HEK293 (cell line): ENCODE data around the gene ZNF710.

Source experiments
- CTCF ChIA-PET: fragments of 350-600 bp; formaldehyde crosslinking; extraction: SDS; loops from one replicate; lab custom pipeline; 2021; ENCODE audit warnings: antibody characterized with exemption; lab: Yijun Ruan, JAX
- POLR2A ChIA-PET: fragments of 300-600 bp; formaldehyde crosslinking; extraction: SDS; loops from one replicate; lab custom pipeline; 2020; ENCODE audit warnings: antibody characterized with exemption, inconsistent platforms; lab: Yijun Ruan, JAX
- H3K27ac ChIP-seq: fragments of 200-500 bp; sonication (Bioruptor generic); 2 replicates; pipeline ENCODE4 v1.5.1; 2014; ENCODE audit warnings: low read depth, low read length, control low read depth, inconsistent platforms; ENCODE audit errors: extremely low read depth
- H3K36me3 ChIP-seq, 2 experiments: fragments of 200-500 bp in 1 of 2; sonication (Bioruptor generic) in 1 of 2; 1 replicate in 1 of 2; 2 replicates in 1 of 2; pipeline ENCODE4 v1.5.1; 2014 to 2017; ENCODE audit warnings: inconsistent platforms in 2 of 2, low read length in 2 of 2; ENCODE audit not compliant: control insufficient read depth in 2 of 2, insufficient read depth in 1 of 2
- H3K4me1 ChIP-seq: fragments of 200-500 bp; sonication (Bioruptor generic); 2 replicates; pipeline ENCODE4 v1.5.1; 2014; ENCODE audit warnings: mild to moderate bottlenecking, low read length, inconsistent platforms; ENCODE audit not compliant: control insufficient read depth, insufficient read depth
- H3K4me3 ChIP-seq: 2 replicates; pipeline ENCODE4 v1.5.1; 2011; ENCODE audit warnings: low read depth, mild to moderate bottlenecking, control low read depth, low read length, moderate library complexity
- H3K9me3 ChIP-seq: fragments of 200-500 bp; sonication (Bioruptor generic); 2 replicates; pipeline ENCODE4 v1.5.1; 2014; ENCODE audit warnings: low read depth, low read length, inconsistent platforms; ENCODE audit not compliant: control insufficient read depth, insufficient read depth
- EGR2 ChIP-seq: fragments of 450-650 bp; formaldehyde crosslinking; IDR thresholded peaks from 2 replicates; pipeline ENCODE4 v1.5.1; 2016; ENCODE audit warnings: low read depth, missing biosample characterization, missing genetic modification characterization
- GLIS2 ChIP-seq: fragments of 450-650 bp; formaldehyde crosslinking; IDR thresholded peaks from 2 replicates; pipeline ENCODE4 v1.5.1; 2016; ENCODE audit warnings: missing biosample characterization, missing genetic modification characterization
- KLF10 ChIP-seq: fragments of 450-650 bp; IDR thresholded peaks from 2 replicates; pipeline ENCODE4 v1.5.1; 2018; ENCODE audit warnings: missing biosample characterization, mild to moderate bottlenecking, missing genetic modification characterization
- KLF9 ChIP-seq: fragments of 450-650 bp; formaldehyde crosslinking; IDR thresholded peaks from 2 replicates; pipeline ENCODE4 v1.5.1; 2016; ENCODE audit warnings: missing biosample characterization, missing genetic modification characterization, low read depth
- ZBTB8A ChIP-seq: fragments of 450-650 bp; formaldehyde crosslinking; IDR thresholded peaks from 2 replicates; pipeline ENCODE4 v1.5.1; 2016; ENCODE audit warnings: missing biosample characterization, missing genetic modification characterization
- ZEB2 ChIP-seq: fragments of 450-650 bp; formaldehyde crosslinking; IDR thresholded peaks from 2 replicates; pipeline ENCODE4 v1.5.1; 2016; ENCODE audit warnings: missing biosample characterization, missing genetic modification characterization
- ZFP37 ChIP-seq: fragments of 450-650 bp; formaldehyde crosslinking; IDR thresholded peaks from 2 replicates; pipeline ENCODE4 v1.5.1; 2016; ENCODE audit warnings: missing biosample characterization, missing genetic modification characterization
- ZIC2 ChIP-seq: fragments of 450-650 bp; formaldehyde crosslinking; IDR thresholded peaks from 2 replicates; pipeline ENCODE4 v1.5.1; 2016; ENCODE audit warnings: missing biosample characterization, missing genetic modification characterization
- ZNF138 ChIP-seq: fragments of 450-650 bp; formaldehyde crosslinking; IDR thresholded peaks from 2 replicates; pipeline ENCODE4 v1.5.1; 2016; ENCODE audit warnings: missing biosample characterization, missing genetic modification characterization, borderline replicate concordance
- ZNF146 ChIP-seq: fragments of 450-650 bp; formaldehyde crosslinking; IDR thresholded peaks from 2 replicates; pipeline ENCODE4 v1.5.1; 2016; ENCODE audit warnings: missing biosample characterization, missing genetic modification characterization
- ZNF155 ChIP-seq: fragments of 450-650 bp; formaldehyde crosslinking; IDR thresholded peaks from 2 replicates; pipeline ENCODE4 v1.5.1; 2016; ENCODE audit warnings: missing biosample characterization, missing genetic modification characterization
- ZNF174 ChIP-seq: fragments of 450-650 bp; formaldehyde crosslinking; IDR thresholded peaks from 2 replicates; pipeline ENCODE4 v1.5.0; 2017; ENCODE audit warnings: missing biosample characterization, mild to moderate bottlenecking, missing genetic modification characterization
- ZNF175 ChIP-seq: fragments of 450-650 bp; formaldehyde crosslinking; IDR thresholded peaks from 2 replicates; pipeline ENCODE4 v1.5.1; 2016; ENCODE audit warnings: missing biosample characterization, missing genetic modification characterization
- ZNF221 ChIP-seq: fragments of 450-650 bp; formaldehyde crosslinking; IDR thresholded peaks from 2 replicates; pipeline ENCODE4 v1.5.1; 2017; ENCODE audit warnings: missing biosample characterization, missing genetic modification characterization, borderline replicate concordance
- ZNF239 ChIP-seq: fragments of 450-650 bp; formaldehyde crosslinking; IDR thresholded peaks from 2 replicates; pipeline ENCODE4 v1.5.1; 2016; ENCODE audit warnings: missing biosample characterization, missing genetic modification characterization
- ZNF366 ChIP-seq: fragments of 450-650 bp; formaldehyde crosslinking; conservative IDR thresholded peaks from 2 replicates; pipeline ENCODE4 v1.5.1; 2016; ENCODE audit warnings: missing biosample characterization, missing genetic modification characterization
- ZNF510 ChIP-seq: fragments of 450-650 bp; formaldehyde crosslinking; IDR thresholded peaks from 2 replicates; pipeline ENCODE4 v1.5.1; 2018; ENCODE audit warnings: mild to moderate bottlenecking, missing genetic modification characterization, missing biosample characterization; ENCODE audit not compliant: insufficient replicate concordance
- ZNF548 ChIP-seq: fragments of 450-650 bp; formaldehyde crosslinking; IDR thresholded peaks from 2 replicates; pipeline ENCODE4 v1.5.1; 2016; ENCODE audit warnings: missing biosample characterization, missing genetic modification characterization
- ZNF561 ChIP-seq: fragments of 450-650 bp; IDR thresholded peaks from 2 replicates; pipeline ENCODE4 v1.5.1; 2018; ENCODE audit warnings: missing biosample characterization, missing genetic modification characterization, borderline replicate concordance
- ZNF670 ChIP-seq: fragments of 450-650 bp; formaldehyde crosslinking; IDR thresholded peaks from 2 replicates; pipeline ENCODE4 v1.5.1; 2016; ENCODE audit warnings: missing biosample characterization, missing genetic modification characterization, low read depth
- TF ChIP-seq, protein P1 (sequence below): fragments of 450-650 bp; formaldehyde crosslinking; IDR thresholded peaks from 2 replicates; pipeline ENCODE4 v1.5.1; 2016; ENCODE audit warnings: missing biosample characterization, missing genetic modification characterization, low read depth
- TF ChIP-seq, protein P2 (sequence below): fragments of 450-650 bp; formaldehyde crosslinking; IDR thresholded peaks from 2 replicates; pipeline ENCODE4 v1.5.1; 2017; ENCODE audit warnings: missing biosample characterization, missing genetic modification characterization
- TF ChIP-seq, protein P3 (sequence below): fragments of 450-650 bp; formaldehyde crosslinking; IDR thresholded peaks from 2 replicates; pipeline ENCODE4 v1.5.1; 2016; ENCODE audit warnings: missing biosample characterization, missing genetic modification characterization
- TF ChIP-seq, protein P4 (sequence below): fragments of 450-650 bp; formaldehyde crosslinking; IDR thresholded peaks from 2 replicates; pipeline ENCODE4 v1.5.1; 2017; ENCODE audit warnings: missing biosample characterization, missing genetic modification characterization
- TF ChIP-seq, protein P5 (sequence below): fragments of 450-650 bp; formaldehyde crosslinking; IDR thresholded peaks from 2 replicates; pipeline ENCODE4 v1.5.1; 2016; ENCODE audit warnings: missing biosample characterization, missing genetic modification characterization

ZNF710 gene

DNA sequence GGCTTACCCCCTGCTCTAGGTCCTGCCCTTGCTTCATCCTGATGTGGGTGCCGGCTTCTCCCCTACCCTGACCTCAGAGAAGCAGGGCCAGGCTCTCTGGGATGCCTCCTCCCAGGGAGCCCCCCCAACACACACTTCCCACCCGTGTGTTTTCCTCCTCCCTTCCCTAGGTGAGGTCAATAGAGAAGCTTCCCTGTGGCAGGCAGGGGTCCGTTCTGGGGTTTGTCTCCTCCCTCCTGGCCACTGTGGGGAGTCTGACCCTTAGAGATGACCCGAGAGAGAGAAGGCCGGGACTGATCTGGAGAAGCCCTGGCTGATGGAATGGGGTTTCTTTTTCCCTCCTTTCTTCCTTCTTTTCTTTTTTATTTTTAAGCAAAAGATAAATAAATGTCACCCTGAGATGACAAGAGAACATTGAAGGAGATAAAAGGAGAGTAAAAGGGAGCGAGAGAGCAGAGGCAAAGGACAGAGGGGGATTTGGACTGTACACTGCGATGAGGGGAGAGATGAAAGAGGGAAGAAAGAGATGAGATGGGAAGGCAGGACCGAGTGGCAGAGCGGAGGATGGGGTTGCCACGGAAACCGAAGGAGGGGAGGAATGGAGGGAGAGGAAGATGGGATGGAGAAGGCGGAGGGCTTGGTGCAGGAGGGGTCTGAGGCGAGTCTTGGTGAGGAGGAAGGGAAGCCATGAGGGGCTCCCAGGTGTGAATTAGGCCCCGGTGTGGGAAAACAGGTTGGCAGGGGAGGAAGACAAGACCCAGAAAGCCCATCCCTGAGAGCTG lies 52.8 kb downstream of the ZNF710 start:
- no peaks in the 10 kb centered on the region for H3K36me3 ChIP-seq
- CTCF ChIA-PET = interaction anchor here (3.2 kb wide), 1 partner anchor 17 kb away, joined by 17 read pairs; no protein-coding TSS in a partner anchor
- H3K4me1 ChIP-seq = peaks cover 9% of the 10 kb centered on the region
- H3K9me3 ChIP-seq = no peaks in the 10 kb centered on the region
- no peak overlapping the region for H3K27ac ChIP-seq
- TF ChIP-seq ZEB2 (tag by site-specific recombination) (no peak), KLF9 (tag by site-specific recombination) (no peak), ZNF239 (tag by site-specific recombination) (no peak), ZNF155 (no peak), ZNF548 (tag by site-specific recombination) (no peak), ZFP37 (tag by site-specific recombination) (no peak), KLF10 (no peak), ZBTB8A (tag by site-specific recombination) (no peak), ZNF366 (peak; percentile 86), GLIS2 (tag by site-specific recombination) (0 out of 2 replicates have a peak, but pooled peaks have one; percentile 25), ZIC2 (peak; percentile 62), ZNF510 (tag by site-specific recombination) (no peak), EGR2 (no peak), ZNF221 (tag by site-specific recombination) (no peak), ZNF146 (no peak), ZNF138 (no peak), ZNF561 (tag by site-specific recombination) (no peak), ZNF670 (no peak), ZNF174 (tag by site-specific recombination) (no peak), ZNF175 (tag by site-specific recombination) (no peak)
- TF ChIP-seq, protein P1, sequence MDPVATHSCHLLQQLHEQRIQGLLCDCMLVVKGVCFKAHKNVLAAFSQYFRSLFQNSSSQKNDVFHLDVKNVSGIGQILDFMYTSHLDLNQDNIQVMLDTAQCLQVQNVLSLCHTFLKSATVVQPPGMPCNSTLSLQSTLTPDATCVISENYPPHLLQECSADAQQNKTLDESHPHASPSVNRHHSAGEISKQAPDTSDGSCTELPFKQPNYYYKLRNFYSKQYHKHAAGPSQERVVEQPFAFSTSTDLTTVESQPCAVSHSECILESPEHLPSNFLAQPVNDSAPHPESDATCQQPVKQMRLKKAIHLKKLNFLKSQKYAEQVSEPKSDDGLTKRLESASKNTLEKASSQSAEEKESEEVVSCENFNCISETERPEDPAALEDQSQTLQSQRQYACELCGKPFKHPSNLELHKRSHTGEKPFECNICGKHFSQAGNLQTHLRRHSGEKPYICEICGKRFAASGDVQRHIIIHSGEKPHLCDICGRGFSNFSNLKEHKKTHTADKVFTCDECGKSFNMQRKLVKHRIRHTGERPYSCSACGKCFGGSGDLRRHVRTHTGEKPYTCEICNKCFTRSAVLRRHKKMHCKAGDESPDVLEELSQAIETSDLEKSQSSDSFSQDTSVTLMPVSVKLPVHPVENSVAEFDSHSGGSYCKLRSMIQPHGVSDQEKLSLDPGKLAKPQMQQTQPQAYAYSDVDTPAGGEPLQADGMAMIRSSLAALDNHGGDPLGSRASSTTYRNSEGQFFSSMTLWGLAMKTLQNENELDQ (tag by site-specific recombination) = no peak
- TF ChIP-seq, protein P2, sequence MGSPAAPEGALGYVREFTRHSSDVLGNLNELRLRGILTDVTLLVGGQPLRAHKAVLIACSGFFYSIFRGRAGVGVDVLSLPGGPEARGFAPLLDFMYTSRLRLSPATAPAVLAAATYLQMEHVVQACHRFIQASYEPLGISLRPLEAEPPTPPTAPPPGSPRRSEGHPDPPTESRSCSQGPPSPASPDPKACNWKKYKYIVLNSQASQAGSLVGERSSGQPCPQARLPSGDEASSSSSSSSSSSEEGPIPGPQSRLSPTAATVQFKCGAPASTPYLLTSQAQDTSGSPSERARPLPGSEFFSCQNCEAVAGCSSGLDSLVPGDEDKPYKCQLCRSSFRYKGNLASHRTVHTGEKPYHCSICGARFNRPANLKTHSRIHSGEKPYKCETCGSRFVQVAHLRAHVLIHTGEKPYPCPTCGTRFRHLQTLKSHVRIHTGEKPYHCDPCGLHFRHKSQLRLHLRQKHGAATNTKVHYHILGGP (tag by site-specific recombination) = no peak
- TF ChIP-seq, protein P3, sequence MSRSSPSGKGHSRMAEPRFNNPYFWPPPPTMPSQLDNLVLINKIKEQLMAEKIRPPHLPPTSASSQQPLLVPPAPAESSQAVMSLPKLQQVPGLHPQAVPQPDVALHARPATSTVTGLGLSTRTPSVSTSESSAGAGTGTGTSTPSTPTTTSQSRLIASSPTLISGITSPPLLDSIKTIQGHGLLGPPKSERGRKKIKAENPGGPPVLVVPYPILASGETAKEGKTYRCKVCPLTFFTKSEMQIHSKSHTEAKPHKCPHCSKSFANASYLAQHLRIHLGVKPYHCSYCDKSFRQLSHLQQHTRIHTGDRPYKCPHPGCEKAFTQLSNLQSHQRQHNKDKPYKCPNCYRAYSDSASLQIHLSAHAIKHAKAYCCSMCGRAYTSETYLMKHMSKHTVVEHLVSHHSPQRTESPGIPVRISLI = no peak
- TF ChIP-seq, protein P4, sequence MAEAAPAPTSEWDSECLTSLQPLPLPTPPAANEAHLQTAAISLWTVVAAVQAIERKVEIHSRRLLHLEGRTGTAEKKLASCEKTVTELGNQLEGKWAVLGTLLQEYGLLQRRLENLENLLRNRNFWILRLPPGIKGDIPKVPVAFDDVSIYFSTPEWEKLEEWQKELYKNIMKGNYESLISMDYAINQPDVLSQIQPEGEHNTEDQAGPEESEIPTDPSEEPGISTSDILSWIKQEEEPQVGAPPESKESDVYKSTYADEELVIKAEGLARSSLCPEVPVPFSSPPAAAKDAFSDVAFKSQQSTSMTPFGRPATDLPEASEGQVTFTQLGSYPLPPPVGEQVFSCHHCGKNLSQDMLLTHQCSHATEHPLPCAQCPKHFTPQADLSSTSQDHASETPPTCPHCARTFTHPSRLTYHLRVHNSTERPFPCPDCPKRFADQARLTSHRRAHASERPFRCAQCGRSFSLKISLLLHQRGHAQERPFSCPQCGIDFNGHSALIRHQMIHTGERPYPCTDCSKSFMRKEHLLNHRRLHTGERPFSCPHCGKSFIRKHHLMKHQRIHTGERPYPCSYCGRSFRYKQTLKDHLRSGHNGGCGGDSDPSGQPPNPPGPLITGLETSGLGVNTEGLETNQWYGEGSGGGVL (tag by site-specific recombination) = no peak
- TF ChIP-seq, protein P5, sequence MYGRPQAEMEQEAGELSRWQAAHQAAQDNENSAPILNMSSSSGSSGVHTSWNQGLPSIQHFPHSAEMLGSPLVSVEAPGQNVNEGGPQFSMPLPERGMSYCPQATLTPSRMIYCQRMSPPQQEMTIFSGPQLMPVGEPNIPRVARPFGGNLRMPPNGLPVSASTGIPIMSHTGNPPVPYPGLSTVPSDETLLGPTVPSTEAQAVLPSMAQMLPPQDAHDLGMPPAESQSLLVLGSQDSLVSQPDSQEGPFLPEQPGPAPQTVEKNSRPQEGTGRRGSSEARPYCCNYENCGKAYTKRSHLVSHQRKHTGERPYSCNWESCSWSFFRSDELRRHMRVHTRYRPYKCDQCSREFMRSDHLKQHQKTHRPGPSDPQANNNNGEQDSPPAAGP (tag by site-specific recombination) = no peak
- POLR2A ChIA-PET = no interaction called here
- H3K4me3 ChIP-seq = no peak overlapping the region
